Gastroesophageal sphincter (tissue), 4 donors: ENCODE results near the gene ABCA7. TPM values are rescaled to one million over a fixed set of nuclear protein-coding genes. Genes with fewer than 3 reads are reported as not detected.

ENCODE experiments used
- ATAC-seq: fragments of 150-250 bp; one replicate; pipeline ENCODE4 v1.9.1; 2016; ENCODE audit warnings: mild to moderate bottlenecking, moderate library complexity
- H3K27ac ChIP-seq, 4 donors: fragments of 200-600 bp; sonication (generic) in 3 of 4; 1 replicate in 3 of 4; 2 replicates in 1 of 4; pipeline ENCODE4 v1.5.1; 2016 to 2019
- H3K27me3 ChIP-seq: fragments of 200-600 bp; sonication (generic); one replicate; pipeline ENCODE4 v1.5.1; 2019
- H3K36me3 ChIP-seq, 2 donors: fragments of 200-600 bp; sonication (generic); one replicate each; pipeline ENCODE4 v1.5.1; 2019; ENCODE audit warnings: control low read depth in 1 of 2
- H3K4me1 ChIP-seq, 3 donors: fragments of 200-600 bp; sonication (generic); 1 replicate in 2 of 3; 2 replicates in 1 of 3; pipeline ENCODE4 v1.5.1; 2016 to 2019; ENCODE audit warnings: control low read depth in 2 of 3
- H3K4me3 ChIP-seq, 2 donors: fragments of 200-600 bp; sonication (generic); one replicate each; pipeline ENCODE4 v1.5.1; 2019; ENCODE audit warnings: mild to moderate bottlenecking in 1 of 2, moderate library complexity in 1 of 2
- H3K9me3 ChIP-seq, 3 donors: fragments of 200-600 bp; sonication (generic); one replicate each; pipeline ENCODE4 v1.5.1; 2017 to 2019; ENCODE audit warnings: control low read depth in 2 of 3
- EP300 ChIP-seq: sonication (generic); formaldehyde crosslinking; IDR thresholded peaks from one replicate; pipeline ENCODE4 v1.6.1; 2017; ENCODE audit warnings: antibody characterized with exemption, mild to moderate bottlenecking
- POLR2A ChIP-seq, 2 donors: fragments of 450-650 bp; IDR thresholded peaks; one replicate each; pipeline ENCODE4 v1.6.1; 2017; ENCODE audit warnings: antibody characterized with exemption in 2 of 2, mild to moderate bottlenecking in 2 of 2, moderate library complexity in 1 of 2
- POLR2AphosphoS5 ChIP-seq: sonication (generic); formaldehyde crosslinking; IDR thresholded peaks from one replicate; pipeline ENCODE4 v1.6.1; 2017; ENCODE audit warnings: antibody characterized with exemption
- WGBS, 2 donors: methylation state at CpG; one replicate each; pipeline ENCODE4 v1.1.5; 2018; ENCODE audit warnings: low coverage in 1 of 2; 5-methylcytosine and 5-hydroxymethylcytosine counted together
- total RNA-seq, 4 donors: library from RNA; depleted of rRNA; stranded (reverse); fragments of >200 nt; gene quantifications; one replicate each; pipeline ENCODE4 v1.1.0, GENCODE V29; 2016
- TF ChIP-seq, protein P1 (sequence below), 4 experiments: fragments of 200-600 bp in 2 of 4; fragments of 450-650 bp in 2 of 4; sonication (generic) in 1 of 4; IDR thresholded peaks; one replicate each; pipeline ENCODE4 v1.5.1; 2017 to 2019; ENCODE audit warnings: antibody characterized with exemption in 4 of 4, mild to moderate bottlenecking in 2 of 4, moderate library complexity in 2 of 4

The ABCA7 gene
- total RNA-seq, 4 donors from 2014 or later = 3.9 to 14.3 (median 6.4) TPM

DNA sequence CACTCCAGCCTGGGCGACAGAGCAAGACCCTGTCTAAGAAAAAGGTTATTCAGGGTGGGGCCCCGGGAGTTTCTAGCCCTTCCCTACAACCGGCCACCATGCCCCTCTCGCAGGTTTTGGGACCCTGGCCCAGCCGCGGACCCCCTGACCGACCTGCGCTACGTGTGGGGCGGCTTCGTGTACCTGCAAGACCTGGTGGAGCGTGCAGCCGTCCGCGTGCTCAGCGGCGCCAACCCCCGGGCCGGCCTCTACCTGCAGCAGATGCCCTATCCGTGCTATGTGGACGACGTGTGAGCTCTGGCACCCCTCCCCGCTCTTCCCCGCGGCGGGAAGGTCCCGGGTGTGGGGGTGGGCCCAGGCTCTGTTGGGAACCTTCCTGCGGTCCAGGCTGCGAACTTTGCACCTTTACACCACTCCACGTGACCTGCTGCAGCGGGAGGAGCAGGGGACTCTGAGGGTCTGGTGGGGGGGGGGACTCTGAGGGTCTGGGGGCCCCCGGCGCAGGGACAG lies 6.3 kb downstream of the ABCA7 start:
- no peaks in the 10 kb centered on the region for H3K9me3 ChIP-seq
- H3K27ac ChIP-seq = no peak overlapping the region
- 90% methylated on average over 2 of the region's 33 CpGs; no CpG with 5 or more reads in 1 of the 2 donors for WGBS, 2 donors
- no peak for ATAC-seq
- H3K4me1 ChIP-seq = peaks cover 0 to 21% (median 8%) of the 10 kb centered on the region in 3 donors
- peaks cover 0 to 7% of the 10 kb centered on the region in 2 donors for H3K36me3 ChIP-seq
- no peak overlapping the region for H3K4me3 ChIP-seq
- TF ChIP-seq POLR2A (IDR thresholded peaks at IDR 0.05) (no peak), EP300 (no peak), POLR2AphosphoS5 (no peak)
- TF ChIP-seq, protein P1, sequence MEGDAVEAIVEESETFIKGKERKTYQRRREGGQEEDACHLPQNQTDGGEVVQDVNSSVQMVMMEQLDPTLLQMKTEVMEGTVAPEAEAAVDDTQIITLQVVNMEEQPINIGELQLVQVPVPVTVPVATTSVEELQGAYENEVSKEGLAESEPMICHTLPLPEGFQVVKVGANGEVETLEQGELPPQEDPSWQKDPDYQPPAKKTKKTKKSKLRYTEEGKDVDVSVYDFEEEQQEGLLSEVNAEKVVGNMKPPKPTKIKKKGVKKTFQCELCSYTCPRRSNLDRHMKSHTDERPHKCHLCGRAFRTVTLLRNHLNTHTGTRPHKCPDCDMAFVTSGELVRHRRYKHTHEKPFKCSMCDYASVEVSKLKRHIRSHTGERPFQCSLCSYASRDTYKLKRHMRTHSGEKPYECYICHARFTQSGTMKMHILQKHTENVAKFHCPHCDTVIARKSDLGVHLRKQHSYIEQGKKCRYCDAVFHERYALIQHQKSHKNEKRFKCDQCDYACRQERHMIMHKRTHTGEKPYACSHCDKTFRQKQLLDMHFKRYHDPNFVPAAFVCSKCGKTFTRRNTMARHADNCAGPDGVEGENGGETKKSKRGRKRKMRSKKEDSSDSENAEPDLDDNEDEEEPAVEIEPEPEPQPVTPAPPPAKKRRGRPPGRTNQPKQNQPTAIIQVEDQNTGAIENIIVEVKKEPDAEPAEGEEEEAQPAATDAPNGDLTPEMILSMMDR (IDR thresholded peaks at IDR 0.05) = no peak
- H3K27me3 ChIP-seq = peaks cover 6% of the 10 kb centered on the region

GRCh38 chr19:1046836-1047695 lies 7.2 kb downstream of the ABCA7 start:
- no peak overlapping the region for H3K27ac ChIP-seq
- no peak overlapping the region for H3K4me3 ChIP-seq
- TF ChIP-seq, protein P1 (IDR thresholded peaks at IDR 0.05) = no peak
- TF ChIP-seq POLR2A (IDR thresholded peaks at IDR 0.05) (no peak), POLR2AphosphoS5 (no peak), EP300 (no peak)
- H3K4me1 ChIP-seq = peaks cover 0 to 12% (median 0%) of the 10 kb centered on the region in 3 donors
- no peaks in the 10 kb centered on the region for H3K9me3 ChIP-seq
- peaks cover under 1% of the 10 kb centered on the region for H3K27me3 ChIP-seq
- 66 to 93% methylated on average over 7 to 12 of the region's 77 CpGs for WGBS, 2 donors
- ATAC-seq = no peak
- peaks cover 0 to 7% of the 10 kb centered on the region in 2 donors for H3K36me3 ChIP-seq

DNA sequence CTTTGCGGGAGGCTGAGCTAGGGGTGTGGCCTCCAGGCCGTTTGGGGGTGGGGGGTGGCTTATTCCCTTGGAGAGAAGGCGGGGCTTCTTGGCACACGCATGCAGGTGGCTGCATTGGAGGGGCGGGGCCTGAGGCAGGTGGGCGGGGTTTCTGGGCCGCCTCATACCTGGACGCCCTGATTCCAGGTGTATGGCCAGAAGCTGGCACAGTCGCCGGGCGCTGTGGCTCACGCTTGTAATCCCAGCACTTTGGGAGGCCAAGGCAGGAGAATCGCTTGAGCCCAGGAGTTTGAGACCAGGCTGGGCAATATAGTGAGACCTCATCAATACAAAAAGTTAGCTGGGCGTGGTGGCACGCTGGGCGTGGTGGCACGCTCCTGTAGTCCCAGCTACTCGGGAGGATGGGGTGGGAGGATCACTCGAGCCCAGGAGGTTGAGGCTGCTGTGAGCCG lies 7.8 kb downstream of the ABCA7 start:
- no peaks in the 10 kb centered on the region for H3K27me3 ChIP-seq
- TF ChIP-seq POLR2AphosphoS5 (no peak), EP300 (no peak), POLR2A (IDR thresholded peaks at IDR 0.05) (no peak)
- TF ChIP-seq, protein P1 (IDR thresholded peaks at IDR 0.05) = no peak
- ATAC-seq = no peak
- H3K9me3 ChIP-seq = no peaks in the 10 kb centered on the region
- H3K4me1 ChIP-seq = peaks cover 0 to 6% (median 0%) of the 10 kb centered on the region in 3 donors
- peaks cover 0 to 7% of the 10 kb centered on the region in 2 donors for H3K36me3 ChIP-seq
- H3K27ac ChIP-seq = no peak overlapping the region
- 100% methylated on average over 1 to 2 of the region's 20 CpGs for WGBS, 2 donors
- no peak overlapping the region for H3K4me3 ChIP-seq

GRCh38 chr19:1049106-1049505 lies 9.2 kb downstream of the ABCA7 start:
- ATAC-seq = no peak
- no peaks in the 10 kb centered on the region for H3K27me3 ChIP-seq
- WGBS, 2 donors = 79% methylated on average over 4 of the region's 17 CpGs; no CpG with 5 or more reads in 1 of the 2 donors
- no peak for TF ChIP-seq POLR2AphosphoS5
- no peak for TF ChIP-seq POLR2A (IDR thresholded peaks at IDR 0.05)
- TF ChIP-seq EP300 = no peak
- TF ChIP-seq, protein P1 (IDR thresholded peaks at IDR 0.05) = no peak
- peaks cover 0 to 10% of the 10 kb centered on the region in 2 donors for H3K36me3 ChIP-seq
- no peaks in the 10 kb centered on the region for H3K4me1 ChIP-seq
- H3K9me3 ChIP-seq = no peaks in the 10 kb centered on the region
- no peak overlapping the region for H3K4me3 ChIP-seq
- no peak overlapping the region for H3K27ac ChIP-seq
